ENCODE data around the gene HMX1. TPM values are rescaled to one million over a fixed set of nuclear protein-coding genes. Genes with fewer than 3 reads are reported as not detected.

The HMX1 gene
- total and polyA plus RNA-seq, 2 experiments from 2014 or later: 0.69 TPM; not detected in 1

- Histone ChIP-seq H3K79me2 (replicated peaks; ENCODE audit: insufficient read depth) (no peaks in the 10 kb centered on the region), H3K4me1 (ENCODE audit: insufficient read depth) (peaks cover 24% of the 10 kb centered on the region; the same call in 1 of the 2 replicates), H3K27ac (ENCODE audit: low read depth) (no peak overlapping the region), H3K27me3 (ENCODE audit: insufficient read depth) (peaks cover 99% of the 10 kb centered on the region), H3K36me3 (ENCODE audit: insufficient read depth) (no peaks in the 10 kb centered on the region), H3F3A (replicated peaks; ENCODE audit: low read depth) (no peaks in the 10 kb centered on the region; the same call in 1 of the 2 replicates), H4K20me1 (replicated peaks; ENCODE audit: insufficient read depth) (peaks cover 19% of the 10 kb centered on the region), H2AFZ (no peak overlapping the region), H3K4me3 (peak overlapping the region; percentile 54; the same call in 1 of the 2 replicates), H3K4me2 (peak overlapping the region; percentile 81; the same call in 1 of the 2 replicates), H3K9me2 (ENCODE audit: insufficient read depth) (no peaks in the 10 kb centered on the region)
- Mint-ChIP-seq H3K4me1 (peaks cover 33% of the 10 kb centered on the region), H3K9me3 (peaks cover 3% of the 10 kb centered on the region; the same call in 1 of the 3 replicates), H3K27ac (no peak overlapping the region), H3K27me3 (ENCODE audit: insufficient read depth, low read depth, poor library complexity) (peaks cover 99% of the 10 kb centered on the region), H3K4me3 (no peak overlapping the region; the same call in 2 of the 3 replicates), H3K36me3 (ENCODE audit: low read depth) (no peaks in the 10 kb centered on the region; the same call in 2 of the 3 replicates)
- ATAC-seq: no peak
- DNase-seq (ENCODE audit: low spot score): peak; percentile 58
- TF ChIP-seq EZH2 (IDR thresholded peaks at IDR 0.05; ENCODE audit: low read depth, unreplicated experiment): peak; percentile 47
- no peak for TF ChIP-seq JUNB (IDR thresholded peaks at IDR 0.05; ENCODE audit: unreplicated experiment)
These were observed 12.9 kb downstream of the HMX1 start for GRCh38 chr4:8858701-8859210.

- peak; percentile 0; the same call in 2 of the 3 replicates for ATAC-seq
- peak; percentile 61 for DNase-seq (ENCODE audit: low spot score)
These were observed 13.6 kb downstream of the HMX1 start for GRCh38 chr4:8857766-8858700.

More at GRCh38 chr4:8857766-8858700, 13.6 kb downstream of the HMX1 start:
- peaks cover 99% of the 10 kb centered on the region for H3K27me3 Mint-ChIP-seq (ENCODE audit: insufficient read depth, low read depth, poor library complexity)
- TF ChIP-seq CREB1 (CRISPR knock-in tag; IDR thresholded peaks at IDR 0.05; ENCODE audit: low read depth) (no peak), EZH2phosphoT487 (IDR thresholded peaks at IDR 0.05; ENCODE audit: unreplicated experiment) (peak; percentile 87), NANOG (IDR thresholded peaks at IDR 0.05; ENCODE audit: borderline replicate concordance) (no peak), EZH2 (IDR thresholded peaks at IDR 0.05; ENCODE audit: low read depth, unreplicated experiment) (peak; percentile 66), POLR2AphosphoS5 (IDR thresholded peaks at IDR 0.05; ENCODE audit: low read depth) (no peak), CTCF (conservative IDR thresholded peaks at IDR 0.05; ENCODE audit: low read depth in 2 of 2) (no peak), JUNB (IDR thresholded peaks at IDR 0.05; ENCODE audit: unreplicated experiment) (no peak)
- peak overlapping the region; percentile 60 for H3K4me3 Mint-ChIP-seq
- H3K4me3 ChIP-seq: peak overlapping the region; percentile 54
- peaks cover 3% of the 10 kb centered on the region; the same call in 1 of the 3 replicates for H3K9me3 Mint-ChIP-seq
- H3K36me3 ChIP-seq (ENCODE audit: insufficient read depth): no peaks in the 10 kb centered on the region
- no peaks in the 10 kb centered on the region; the same call in 1 of the 2 replicates for H3F3A ChIP-seq (replicated peaks; ENCODE audit: low read depth)
- H3K79me2 ChIP-seq (replicated peaks; ENCODE audit: insufficient read depth): no peaks in the 10 kb centered on the region
- H3K27ac Mint-ChIP-seq: no peak overlapping the region
- peaks cover 99% of the 10 kb centered on the region for H3K27me3 ChIP-seq (ENCODE audit: insufficient read depth)
- no peak overlapping the region for H3K27ac ChIP-seq (ENCODE audit: low read depth)
- peak overlapping the region; percentile 80 for H2AFZ ChIP-seq
- peak overlapping the region; percentile 81 for H3K4me2 ChIP-seq
- peaks cover 18% of the 10 kb centered on the region for H4K20me1 ChIP-seq (replicated peaks; ENCODE audit: insufficient read depth)
- H3K4me1 Mint-ChIP-seq: peaks cover 35% of the 10 kb centered on the region
- H3K36me3 Mint-ChIP-seq (ENCODE audit: low read depth): no peaks in the 10 kb centered on the region; the same call in 2 of the 3 replicates
- H3K4me1 ChIP-seq (ENCODE audit: insufficient read depth): peaks cover 24% of the 10 kb centered on the region; the same call in 1 of the 2 replicates
- no peaks in the 10 kb centered on the region for H3K9me2 ChIP-seq (ENCODE audit: insufficient read depth)
